CD4-positive, alpha-beta T cell treated with Interleukin-21 for 1 hour (primary cell): ENCODE results near the gene NTNG2.
A peak's percentile ranks its signal among the peaks of the same experiment; 100 is the strongest.
"Not testable (repeated sequence)": the region's sequence is repeated elsewhere in the genome, so short reads cannot be mapped to it uniquely, and the experiment has no call there.

Experiments
- DNase-seq: peaks from one replicate; pipeline ENCODE4 v3.0.0-alpha.2; 2020

The NTNG2 gene, protein sequence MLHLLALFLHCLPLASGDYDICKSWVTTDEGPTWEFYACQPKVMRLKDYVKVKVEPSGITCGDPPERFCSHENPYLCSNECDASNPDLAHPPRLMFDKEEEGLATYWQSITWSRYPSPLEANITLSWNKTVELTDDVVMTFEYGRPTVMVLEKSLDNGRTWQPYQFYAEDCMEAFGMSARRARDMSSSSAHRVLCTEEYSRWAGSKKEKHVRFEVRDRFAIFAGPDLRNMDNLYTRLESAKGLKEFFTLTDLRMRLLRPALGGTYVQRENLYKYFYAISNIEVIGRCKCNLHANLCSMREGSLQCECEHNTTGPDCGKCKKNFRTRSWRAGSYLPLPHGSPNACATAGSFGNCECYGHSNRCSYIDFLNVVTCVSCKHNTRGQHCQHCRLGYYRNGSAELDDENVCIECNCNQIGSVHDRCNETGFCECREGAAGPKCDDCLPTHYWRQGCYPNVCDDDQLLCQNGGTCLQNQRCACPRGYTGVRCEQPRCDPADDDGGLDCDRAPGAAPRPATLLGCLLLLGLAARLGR

DNA sequence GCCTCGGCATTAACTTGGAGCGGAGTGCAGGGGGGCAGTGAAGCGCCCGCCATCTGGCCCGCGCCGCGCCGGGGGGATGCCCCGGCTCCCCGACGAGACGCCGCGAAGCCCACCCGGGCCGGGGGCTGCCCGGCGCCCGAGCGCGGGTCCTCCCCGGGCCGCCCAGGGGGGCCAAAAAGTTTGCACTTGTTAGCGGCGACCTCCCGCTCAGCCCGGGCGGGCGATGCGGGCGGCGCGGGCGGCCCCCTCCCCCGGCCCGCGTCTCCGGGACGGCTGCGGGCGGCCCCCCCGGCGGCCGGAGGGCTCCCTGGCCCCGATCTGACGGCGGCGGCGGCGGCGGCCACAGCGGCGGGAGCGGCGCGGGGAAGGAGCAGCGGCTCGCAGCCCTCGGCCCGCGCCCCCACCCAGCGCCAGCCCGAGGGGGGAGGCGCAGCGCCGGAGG, at the start of gene NTNG2:
TSS of gene NTNG2 (plus strand) at position 316 of the 442 bp plus-strand sequence. CDS start 4,774 bp downstream, outside the sequence.
- no peak for DNase-seq

DNA sequence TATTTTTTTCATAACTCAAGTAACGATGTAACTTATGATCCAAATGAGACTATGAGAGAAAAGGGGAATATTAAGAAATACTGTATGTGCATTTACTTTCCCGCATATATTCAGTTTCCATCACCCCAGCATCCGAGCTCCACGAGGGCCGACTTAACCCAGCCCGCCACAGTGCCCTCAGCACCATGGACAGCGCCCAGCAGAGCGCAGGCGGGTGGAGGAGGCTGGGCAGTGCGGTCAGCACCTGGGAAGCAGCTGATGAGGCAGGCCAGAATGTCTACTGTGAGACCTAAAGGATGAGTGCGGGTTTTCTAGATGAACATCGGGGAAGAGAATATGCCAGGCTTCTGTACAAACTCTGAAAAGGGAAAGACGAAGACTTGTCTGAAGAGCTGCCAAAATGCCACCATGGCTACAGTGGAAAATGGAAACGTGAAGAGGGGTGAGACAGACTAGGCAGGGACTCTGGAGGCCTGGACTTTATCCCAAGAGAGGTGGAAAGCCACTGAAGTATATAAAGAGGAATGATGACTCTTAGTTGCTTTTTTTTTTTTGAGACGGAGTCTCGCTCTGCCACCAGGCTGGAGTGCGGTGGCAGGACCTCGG, 47.7 kb upstream of the NTNG2 start:
- DNase-seq: peak; percentile 10

DNA sequence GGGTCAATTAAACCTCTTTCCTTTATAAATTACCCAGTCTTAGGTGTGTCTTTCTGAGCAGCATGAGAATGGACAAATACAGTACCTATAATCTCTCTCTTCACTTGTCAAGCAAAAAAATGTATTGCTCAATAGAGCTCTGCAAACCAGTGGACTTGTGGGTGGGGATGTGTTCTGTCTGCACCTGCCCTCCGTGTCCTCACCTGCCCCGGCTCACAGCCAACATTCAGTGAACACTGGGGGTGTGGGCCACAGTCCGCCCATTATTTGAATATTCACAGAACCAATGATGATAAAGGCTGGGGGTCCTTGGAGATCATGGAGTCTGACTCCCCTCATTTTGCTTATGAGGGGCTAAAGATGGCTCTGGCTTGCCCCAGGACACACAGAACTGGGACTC, 45.3 kb upstream of the NTNG2 start:
- DNase-seq: no peak

DNA sequence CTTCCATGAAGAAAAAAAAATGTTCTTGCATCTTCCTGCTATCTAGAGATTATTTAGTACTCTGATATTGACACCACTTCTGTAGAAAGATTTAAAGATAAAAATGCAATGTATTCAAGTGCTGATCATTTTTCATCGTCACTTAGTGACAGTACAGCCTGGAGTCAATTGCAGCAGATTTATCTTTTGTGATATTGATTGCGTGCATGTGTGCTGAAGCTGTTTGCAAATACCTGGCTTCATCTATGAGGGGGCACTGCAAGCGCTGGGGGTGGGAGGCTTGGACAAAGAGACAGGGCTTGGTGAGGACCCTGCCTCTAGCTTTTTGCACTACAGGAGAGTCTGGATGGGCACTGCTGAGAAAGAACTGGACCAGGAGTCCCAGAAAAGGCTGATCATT, 44.2 kb upstream of the NTNG2 start:
- DNase-seq: no peak

DNA sequence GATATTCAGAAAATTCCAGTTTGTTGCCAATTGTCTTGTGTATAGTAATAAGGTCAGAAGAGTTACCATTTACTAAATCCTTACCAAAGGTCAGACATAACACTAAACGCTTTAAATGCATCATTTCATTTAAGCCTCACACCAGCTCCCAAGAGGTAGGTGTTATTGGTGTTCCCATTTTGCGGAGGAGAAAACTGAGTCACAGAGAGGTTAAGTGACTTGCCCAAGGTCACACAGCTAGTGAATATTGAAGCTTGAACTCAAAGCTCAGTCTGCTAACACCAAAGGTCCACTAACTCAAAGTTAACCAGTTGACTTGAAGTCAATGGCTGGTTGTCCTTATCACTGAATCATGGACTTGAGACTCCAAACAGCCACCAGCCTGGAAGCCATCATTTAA, 40.8 kb upstream of the NTNG2 start:
- DNase-seq: no peak

DNA sequence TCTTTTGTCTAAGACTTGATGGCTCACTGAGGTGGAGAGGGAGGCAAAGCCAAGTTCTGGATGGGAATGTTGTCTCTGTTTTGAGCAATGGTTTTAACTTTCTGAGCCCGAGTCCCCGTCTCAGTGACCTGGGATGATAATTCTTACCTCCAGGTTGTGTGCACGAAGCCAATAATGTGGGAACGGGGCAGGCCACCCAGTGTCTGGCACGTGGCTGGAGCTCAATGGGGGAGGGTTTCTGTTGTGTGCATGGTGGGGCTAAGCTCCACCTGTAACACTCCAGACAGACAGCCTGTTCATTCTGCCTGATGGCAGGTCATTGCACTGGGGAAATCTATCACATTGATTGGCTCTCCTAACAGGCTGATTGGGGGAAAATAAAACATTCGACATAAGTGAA, 37.1 kb upstream of the NTNG2 start:
- DNase-seq: no peak

DNA sequence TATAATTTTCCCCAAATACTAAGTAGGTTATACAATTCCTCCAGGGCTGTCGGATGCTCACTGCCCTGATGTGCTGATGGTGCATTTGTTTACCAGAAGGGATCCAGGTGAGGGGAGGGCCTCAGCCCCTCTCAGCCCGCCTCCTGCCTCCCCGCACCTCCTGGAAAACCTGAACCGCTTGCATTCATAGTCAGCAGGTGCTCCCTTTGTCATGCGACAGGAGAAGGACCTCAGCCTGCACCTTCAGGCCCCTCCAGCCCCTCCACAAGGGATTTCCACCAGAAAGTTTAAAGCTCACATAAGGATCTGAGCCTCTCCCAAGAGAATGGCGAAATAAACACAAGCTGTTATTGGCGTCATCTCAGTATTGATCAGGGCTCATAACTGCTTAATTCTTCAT, 36.5 kb upstream of the NTNG2 start:
- no peak for DNase-seq

DNA sequence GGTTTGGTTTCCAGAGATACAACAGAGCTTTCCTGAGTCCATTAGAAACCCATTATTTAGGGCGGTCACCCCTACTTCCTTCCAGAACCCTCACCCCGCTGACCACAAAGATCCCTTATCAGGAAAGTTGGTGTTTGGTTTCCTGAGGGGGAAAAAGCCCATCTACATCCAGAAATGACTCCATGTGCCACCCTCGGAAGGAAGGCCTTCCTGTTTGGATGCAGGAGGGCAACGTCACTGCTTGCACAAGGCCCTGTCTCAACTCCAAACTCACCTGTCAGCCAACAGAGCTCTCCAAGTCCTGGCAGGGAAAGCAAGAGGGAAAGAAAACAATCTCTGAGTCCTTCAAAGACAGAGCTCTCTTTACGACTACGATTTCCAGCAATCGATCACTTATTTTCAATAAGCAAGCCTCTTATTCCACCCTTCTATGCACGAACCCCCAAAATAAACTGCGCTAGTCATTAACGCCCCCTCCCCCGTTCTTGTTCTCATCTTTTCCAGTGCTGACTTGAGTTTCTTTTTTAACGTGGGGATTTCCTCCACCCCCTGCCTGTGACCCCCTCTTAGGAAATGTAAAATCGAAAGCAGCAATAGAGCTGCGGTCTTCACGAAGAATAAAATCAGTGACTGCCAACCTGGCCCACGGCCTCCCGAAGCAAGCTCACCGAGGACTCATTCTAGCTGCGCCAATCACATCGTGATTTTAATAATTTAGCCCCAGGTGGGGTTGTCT, 35.7 kb upstream of the NTNG2 start:
- DNase-seq: peak; percentile 2

DNA sequence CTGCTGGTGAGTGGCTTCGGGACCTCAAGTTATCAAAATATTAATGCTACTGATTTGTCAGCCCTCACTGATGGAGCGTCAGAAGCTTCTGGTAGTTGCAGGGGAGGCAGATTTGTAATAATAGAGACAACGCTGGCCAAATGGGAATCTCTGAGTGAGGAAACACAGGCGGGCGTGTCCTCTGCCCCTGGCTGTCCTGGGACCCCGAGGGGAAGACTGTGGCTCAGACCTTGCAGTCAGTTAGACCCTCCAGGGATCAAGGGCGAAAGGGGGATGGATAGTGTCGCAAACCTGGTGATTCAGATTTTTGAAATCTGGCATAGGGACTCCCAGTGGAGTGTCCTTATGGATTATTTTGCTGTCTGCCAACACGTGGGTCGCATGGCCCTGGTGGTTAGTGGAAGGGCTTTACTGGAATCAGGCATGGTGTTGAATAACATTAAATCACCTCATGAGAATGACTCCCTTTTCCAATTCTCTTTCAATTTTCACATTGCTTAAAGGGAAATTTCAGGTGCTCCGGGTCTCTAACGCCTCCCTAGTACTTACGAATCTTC, 35.1 kb upstream of the NTNG2 start:
- no peak for DNase-seq

DNA sequence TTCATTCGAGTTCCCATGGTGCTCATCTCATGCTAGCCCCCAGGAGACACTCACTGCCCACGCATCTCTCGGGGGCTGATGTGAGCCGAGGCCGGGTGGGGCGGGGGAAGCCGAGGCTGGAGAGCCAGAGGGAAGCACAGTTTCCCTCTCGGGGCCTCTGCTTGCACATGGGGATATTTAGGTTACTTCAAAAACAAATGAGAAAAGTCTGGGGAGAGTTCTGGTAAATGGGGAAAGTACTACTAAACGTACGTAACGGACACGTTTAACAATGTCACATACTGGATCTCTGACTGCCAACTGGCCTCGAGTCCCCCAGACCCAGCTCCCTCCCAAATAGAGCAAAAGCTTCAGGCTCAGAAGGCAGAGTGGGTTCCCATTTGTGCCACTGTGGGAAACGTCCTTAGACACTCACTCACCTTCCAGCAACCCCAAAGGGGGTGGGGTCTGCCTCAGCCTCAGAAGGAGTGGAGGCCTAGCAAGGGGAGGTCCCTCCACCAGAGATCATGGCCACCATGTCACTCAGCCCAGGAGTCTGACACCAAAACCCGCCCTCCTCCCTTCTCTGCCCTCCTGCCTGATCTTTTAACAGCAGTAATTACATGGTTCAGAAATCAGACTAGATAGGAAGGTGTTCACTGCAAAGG, 33.8 kb upstream of the NTNG2 start:
- no peak for DNase-seq

DNA sequence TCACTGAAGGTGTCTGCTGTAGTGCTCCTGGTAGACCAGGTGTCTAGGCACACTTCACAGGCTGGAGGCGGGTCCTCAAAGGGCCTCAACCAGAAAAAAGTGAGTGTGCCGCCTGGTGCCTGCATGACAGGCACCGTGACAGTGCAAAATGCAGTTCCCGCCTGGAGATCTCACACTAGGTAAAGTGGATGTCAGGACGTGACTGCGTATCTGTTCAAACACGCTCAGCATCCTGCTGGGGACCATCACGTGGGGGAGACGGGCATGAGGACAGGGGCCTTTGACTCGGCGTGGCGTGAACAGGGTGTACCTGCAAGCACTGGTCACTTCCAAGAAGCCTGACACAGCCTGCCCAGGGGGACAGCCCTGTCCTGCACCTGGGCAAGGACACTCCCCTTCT, 32.3 kb upstream of the NTNG2 start:
- no peak for DNase-seq

DNA sequence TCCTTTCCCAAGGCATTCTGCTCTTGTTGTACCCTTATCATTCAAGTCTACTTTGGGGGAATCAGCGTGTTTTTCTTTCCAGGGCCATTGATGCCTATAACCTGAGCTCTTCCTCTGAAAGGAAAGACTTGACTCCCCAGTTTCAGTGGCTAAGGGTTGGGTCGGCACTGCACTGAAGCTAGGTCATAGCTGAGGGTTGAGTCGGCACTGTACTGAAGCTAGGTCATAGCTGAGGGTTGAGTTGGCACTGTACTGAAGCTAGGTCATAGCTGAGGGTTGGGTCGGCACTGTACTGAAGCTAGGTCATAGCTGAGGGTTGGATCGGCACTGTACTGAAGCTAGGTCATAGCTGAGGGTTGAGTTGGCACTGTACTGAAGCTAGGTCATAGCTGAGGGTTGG, 27.8 kb upstream of the NTNG2 start:
- not testable (repeated sequence) for DNase-seq

DNA sequence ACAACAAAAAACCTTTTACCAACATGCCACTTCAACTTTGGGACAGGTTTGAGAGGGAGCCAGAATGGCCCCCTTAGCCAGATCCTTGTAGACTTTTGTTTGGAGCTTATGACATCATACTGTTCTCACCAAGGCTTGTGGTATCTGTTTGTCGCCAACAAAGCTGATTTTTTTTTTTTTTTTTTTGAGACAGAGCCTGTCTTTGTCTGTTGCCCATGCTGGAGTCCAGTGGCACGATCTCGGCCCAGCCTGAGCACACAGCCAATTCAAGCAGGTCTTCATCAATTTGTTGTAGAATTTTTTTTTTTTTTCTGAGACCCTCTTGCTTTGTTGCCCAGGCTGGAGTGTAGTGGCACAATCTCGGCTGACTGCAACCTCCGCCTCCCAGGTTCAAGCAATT, 26.4 kb upstream of the NTNG2 start:
- no peak for DNase-seq

DNA sequence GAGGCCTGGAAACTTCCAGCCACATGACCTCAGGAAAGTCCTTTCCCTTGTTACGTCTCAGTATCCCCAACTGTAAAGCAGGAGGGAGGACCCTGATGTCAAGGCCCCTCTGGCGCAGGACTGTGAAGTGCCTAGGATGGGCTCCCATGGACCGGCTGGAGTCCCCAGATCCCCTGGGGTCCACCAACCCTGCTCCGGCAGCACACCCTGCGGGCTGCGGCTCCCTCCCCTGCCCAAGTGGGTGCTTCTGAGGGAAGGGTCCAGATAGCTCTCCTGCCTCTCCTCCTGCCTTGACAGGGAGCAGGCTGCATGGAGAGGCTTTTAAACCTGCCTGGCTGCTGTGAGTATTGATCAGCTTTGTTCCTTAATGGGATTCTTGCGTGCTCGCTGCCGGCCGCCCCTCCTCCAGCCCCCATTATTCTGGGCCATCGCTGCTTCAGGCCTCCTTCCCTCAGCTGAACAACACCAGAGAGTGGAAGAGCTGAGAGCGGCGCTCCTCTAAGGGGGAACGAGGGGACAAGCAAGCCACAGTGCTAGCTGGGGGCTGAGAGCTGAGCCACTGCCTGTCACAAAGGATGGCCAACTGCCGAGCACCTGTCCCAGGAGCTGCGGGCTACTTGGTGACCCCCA, 25.6 kb upstream of the NTNG2 start:
- no peak for DNase-seq

DNA sequence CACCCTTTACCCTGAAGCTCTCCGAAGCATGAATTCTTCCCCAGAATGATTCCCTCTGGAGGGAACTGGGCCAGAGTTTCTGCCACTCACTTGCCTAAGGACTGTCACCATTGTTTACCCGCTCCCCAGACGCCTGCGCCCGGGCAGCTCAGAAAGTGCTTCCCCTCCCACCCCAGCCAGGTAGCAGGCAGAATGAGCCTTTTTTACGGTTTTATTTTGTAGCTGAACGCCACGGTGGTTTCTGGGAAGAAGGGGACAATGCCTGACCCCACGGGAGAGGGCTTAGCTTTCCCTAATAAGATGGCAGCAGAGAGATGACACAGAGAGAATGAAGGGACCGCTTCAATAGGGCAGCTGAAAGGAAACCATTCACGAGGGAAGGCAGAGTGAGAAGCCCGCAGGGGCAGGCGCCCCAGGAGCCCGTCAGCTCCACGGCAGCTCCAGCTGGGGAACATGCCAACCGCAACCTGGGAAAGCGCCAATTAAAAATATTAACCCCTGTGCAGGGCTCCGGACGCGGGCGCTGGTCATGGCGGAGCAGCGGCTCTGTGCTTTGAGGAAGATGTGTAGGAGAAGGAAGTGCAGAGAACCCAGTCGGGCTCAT, 20.4 kb upstream of the NTNG2 start:
- DNase-seq: no peak

DNA sequence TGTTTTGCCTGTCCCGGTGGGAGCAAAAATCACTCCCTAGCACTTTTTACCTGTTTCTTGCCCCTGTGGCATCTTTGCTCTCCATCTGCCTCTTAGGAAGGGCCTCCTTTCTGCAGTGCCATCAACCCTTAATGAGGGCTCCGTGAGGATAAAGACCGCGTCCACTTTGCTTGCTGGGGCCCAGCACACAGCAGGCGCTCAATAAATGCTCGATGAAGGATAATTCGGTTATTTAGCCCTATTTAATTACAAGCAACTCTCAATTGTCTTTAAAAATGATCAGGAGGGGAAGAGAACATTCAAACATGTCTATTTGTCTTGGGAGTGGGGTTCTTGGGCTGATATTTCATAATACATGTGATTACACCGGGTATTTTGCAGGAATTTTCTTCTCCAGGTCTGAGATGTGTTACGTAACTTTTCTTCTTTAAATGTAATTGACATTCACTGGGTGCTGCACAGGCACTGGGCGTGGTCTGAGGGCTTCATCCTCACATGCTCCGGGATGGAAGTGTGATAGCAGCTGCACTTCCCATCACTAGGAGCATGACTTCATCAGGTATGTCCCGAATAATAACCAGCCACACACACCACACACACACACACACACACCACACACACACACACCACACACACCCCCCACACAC, 19.8 kb upstream of the NTNG2 start:
- DNase-seq: no peak

DNA sequence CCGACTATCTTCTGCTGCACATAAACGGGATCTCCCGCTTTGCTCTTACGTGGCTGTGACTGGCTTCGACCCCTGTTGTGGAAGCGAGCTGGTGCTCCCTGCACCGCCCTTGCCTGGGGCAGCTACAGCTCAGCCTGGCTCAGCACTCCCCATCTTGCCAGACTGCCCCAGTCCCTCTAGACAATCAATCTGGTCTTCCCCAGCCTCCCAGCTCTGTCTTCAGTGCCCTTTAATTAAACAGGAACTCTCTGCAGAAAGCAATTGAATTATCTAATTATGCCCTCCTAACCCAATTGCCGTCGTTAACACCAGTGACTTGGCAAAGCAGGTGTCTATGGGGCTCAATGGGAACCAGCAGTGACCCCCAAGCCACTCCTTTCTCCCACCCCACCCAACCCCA, 18.9 kb upstream of the NTNG2 start:
- DNase-seq: no peak

DNA sequence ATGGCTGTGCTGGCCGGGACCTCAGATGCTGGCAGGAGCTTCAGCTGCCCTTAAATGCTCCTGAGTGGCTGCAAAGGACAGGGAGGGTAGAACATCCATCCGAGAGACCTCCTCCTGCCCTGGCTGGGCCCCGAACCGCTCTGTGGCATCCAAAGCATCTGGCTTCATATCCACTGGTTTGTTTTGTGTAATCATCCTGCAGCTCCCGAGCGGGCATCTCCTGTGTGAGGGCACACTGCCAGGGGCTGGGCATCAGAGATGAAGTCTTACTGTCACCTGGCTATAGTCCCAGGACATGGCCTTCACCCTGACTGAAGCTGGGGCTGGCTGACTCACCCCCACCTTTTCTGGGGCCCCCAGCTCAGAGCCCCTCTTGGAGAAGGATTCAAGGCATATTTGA, 18.5 kb upstream of the NTNG2 start:
- DNase-seq: no peak

DNA sequence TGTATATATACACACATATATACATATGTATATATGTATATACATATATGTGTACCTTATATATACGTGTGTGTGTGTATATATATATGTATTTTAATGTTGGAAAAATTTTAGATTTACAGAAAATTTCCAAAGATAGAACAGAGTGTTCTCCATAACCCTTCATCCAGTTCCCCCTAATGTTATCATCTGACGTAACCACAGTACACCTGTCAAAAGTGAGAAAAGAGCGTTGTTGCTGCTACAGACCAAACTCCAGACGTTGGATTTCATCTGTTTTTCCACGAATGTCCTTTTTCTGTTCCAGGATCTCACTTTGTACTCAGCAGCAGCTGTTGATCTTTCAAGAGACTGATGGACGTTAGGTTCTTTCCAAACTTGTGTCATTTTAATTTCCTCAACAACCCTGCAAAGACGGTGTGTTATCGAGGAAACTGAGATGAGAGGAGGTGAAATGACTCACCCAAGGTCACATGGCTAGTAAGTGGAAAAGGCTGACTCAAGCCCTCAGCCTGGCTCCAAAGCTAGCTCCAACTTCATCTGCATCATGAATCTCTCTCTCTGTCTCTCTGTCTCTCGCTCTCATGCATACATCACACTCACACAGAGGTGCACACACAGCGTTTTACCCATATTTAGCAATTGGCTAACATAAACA, 17.0 kb upstream of the NTNG2 start:
- no peak for DNase-seq

DNA sequence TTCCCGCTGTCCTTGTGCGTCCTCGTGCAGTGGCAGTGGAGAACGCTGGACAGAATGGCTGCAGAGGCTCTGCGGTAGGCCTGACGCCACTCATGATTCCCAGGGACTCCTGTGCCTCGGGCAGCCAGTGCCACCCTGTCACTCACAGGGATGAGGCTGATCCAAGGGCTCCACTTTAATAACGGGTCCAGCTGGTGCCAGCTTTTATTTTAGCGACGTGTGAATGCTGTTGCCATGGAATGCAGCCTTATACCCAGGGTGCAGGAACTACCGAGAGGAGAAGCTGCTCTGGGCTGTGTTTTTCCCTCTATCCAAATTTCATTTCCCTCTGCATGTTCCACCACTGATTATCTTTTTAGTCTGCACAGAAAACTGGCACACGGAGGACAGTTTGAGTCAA, 15.8 kb upstream of the NTNG2 start:
- DNase-seq: no peak

DNA sequence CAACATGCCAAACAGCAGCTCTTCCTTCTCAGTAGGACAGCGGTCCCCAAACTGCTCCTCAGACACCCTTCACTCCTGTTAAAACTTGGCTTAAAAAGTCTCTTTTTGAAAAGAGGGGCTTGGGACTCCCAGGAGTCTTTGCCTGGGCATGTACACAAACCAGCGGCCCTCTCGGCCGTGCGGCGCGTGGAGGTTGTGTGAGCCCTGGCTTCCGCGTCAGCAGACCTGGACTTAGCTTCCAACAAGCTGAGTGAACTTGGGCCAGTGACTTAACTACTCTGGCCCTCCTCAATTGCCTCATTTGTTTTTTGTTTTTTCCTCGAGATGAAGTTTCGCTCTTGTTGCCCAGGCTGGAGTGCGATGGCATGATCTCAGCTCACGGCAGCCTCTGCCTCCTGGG, 15.3 kb upstream of the NTNG2 start:
- no peak for DNase-seq
